Hepatocyte (in vitro differentiated cells): ENCODE results near the gene IL11RA.

ENCODE experiments used
- EZH2 ChIP-seq: fragments of 200-600 bp; sonication (generic); IDR thresholded peaks from 2 replicates; pipeline ENCODE4 v1.6.1; 2016; ENCODE audit warnings: antibody characterized with exemption, mild to moderate bottlenecking, borderline replicate concordance
- TF ChIP-seq, protein P1 (sequence below): fragments of 200-600 bp; sonication (generic); IDR thresholded peaks from 2 replicates; pipeline ENCODE4 v1.5.1; 2016; ENCODE audit warnings: antibody characterized with exemption, mild to moderate bottlenecking; ENCODE audit not compliant: poor library complexity

DNA sequence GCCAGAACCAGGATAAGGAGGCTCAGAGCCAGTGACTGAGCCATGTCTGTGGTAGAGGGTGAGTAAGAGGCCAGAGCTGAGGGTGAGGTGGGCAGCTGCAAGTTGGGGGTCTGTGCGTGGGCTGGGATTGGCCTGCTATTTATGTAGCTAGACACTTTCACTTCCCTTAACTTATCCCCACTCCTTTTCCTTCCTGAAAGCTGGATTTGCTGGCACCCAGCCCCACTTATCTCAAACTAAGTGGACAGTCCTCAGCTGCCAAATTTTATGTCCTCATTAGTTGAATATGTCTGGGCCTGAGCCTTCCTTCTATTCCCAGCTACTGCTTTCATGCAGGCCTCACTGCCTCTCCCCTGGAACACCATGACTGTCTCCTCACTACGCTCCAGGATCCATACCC is 58.0 kb downstream of the IL11RA start, which contains the start of gene CCL21:
- TF ChIP-seq, protein P1, sequence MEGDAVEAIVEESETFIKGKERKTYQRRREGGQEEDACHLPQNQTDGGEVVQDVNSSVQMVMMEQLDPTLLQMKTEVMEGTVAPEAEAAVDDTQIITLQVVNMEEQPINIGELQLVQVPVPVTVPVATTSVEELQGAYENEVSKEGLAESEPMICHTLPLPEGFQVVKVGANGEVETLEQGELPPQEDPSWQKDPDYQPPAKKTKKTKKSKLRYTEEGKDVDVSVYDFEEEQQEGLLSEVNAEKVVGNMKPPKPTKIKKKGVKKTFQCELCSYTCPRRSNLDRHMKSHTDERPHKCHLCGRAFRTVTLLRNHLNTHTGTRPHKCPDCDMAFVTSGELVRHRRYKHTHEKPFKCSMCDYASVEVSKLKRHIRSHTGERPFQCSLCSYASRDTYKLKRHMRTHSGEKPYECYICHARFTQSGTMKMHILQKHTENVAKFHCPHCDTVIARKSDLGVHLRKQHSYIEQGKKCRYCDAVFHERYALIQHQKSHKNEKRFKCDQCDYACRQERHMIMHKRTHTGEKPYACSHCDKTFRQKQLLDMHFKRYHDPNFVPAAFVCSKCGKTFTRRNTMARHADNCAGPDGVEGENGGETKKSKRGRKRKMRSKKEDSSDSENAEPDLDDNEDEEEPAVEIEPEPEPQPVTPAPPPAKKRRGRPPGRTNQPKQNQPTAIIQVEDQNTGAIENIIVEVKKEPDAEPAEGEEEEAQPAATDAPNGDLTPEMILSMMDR = no peak
- TF ChIP-seq EZH2 = no peak
